Osteocyte (in vitro differentiated cells): ENCODE data around the gene SPATA2. TPM values are rescaled to one million over a fixed set of nuclear protein-coding genes. Genes with fewer than 3 reads are reported as not detected.
"Not testable (repeated sequence)": the region's sequence is repeated elsewhere in the genome, so short reads cannot be mapped to it uniquely, and the experiment has no call there.

ENCODE experiments used
- DNase-seq: peaks from one replicate; pipeline ENCODE4 v3.0.0; 2021; ENCODE audit warnings: mixed read lengths; ENCODE audit not compliant: unreplicated experiment; ENCODE audit errors: extremely low spot score
- H3K27ac Mint-ChIP-seq: one replicate; pipeline ENCODE4 v1.8.0; 2021; ENCODE audit warnings: mild to moderate bottlenecking, mixed read lengths; ENCODE audit not compliant: unreplicated experiment
- H3K27me3 Mint-ChIP-seq: one replicate; pipeline ENCODE4 v1.8.0; 2021; ENCODE audit warnings: mixed read lengths; ENCODE audit not compliant: unreplicated experiment
- H3K36me3 Mint-ChIP-seq: one replicate; pipeline ENCODE4 v1.8.0; 2021; ENCODE audit warnings: mixed read lengths; ENCODE audit not compliant: unreplicated experiment
- H3K4me1 Mint-ChIP-seq: one replicate; pipeline ENCODE4 v1.8.0; 2021; ENCODE audit warnings: mixed read lengths; ENCODE audit not compliant: unreplicated experiment
- H3K4me3 Mint-ChIP-seq: one replicate; pipeline ENCODE4 v1.8.0; 2021; ENCODE audit warnings: mild to moderate bottlenecking, moderate library complexity, mixed read lengths; ENCODE audit not compliant: unreplicated experiment
- H3K9me3 Mint-ChIP-seq: one replicate; pipeline ENCODE4 v1.8.0; 2021; ENCODE audit warnings: mixed read lengths; ENCODE audit not compliant: unreplicated experiment
- total RNA-seq: library from RNA; stranded (reverse); gene quantifications from 2 replicates; pipeline ENCODE4 v1.2.1, GENCODE V29; 2021
- TF ChIP-seq, protein P1 (sequence below): fragments of 200-600 bp; sonication (generic); IDR thresholded peaks from 2 replicates; pipeline ENCODE4 v1.5.0; 2021; ENCODE audit warnings: antibody characterized with exemption, mild to moderate bottlenecking, moderate library complexity

The SPATA2 gene
- total RNA-seq, 1 donor from 2014 or later = 6.6 TPM

DNA sequence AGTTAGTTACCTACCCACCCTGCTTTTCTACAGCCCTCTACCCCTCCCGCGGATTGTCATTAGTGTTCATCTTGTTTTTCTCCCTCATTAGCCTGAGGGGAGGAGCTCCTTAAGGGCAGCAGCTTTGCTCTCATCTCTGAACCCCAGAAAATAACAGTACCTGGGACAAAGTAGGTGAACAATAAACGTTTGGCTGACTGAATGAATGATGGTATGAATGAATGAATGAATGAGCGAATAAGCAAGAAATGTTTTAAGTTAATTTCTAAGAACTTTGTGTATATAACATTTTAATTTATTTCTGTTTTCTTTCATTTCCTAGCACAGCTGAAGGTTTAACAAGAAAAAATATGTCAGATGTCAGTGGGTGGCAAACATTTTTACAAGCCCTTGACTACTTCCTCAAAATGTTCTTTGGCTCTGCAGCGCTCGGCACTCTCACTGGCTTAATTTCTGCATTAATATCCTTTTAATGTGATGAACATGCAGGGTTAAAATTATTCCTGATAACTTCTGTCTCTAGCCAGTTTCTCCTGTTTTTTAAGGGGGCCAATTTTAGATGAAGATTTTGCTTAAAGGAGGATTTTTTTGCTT is 52.6 kb downstream of the SPATA2 start:
- H3K4me1 Mint-ChIP-seq = peaks cover 27% of the 10 kb centered on the region
- H3K27ac Mint-ChIP-seq = no peak overlapping the region
- TF ChIP-seq, protein P1, sequence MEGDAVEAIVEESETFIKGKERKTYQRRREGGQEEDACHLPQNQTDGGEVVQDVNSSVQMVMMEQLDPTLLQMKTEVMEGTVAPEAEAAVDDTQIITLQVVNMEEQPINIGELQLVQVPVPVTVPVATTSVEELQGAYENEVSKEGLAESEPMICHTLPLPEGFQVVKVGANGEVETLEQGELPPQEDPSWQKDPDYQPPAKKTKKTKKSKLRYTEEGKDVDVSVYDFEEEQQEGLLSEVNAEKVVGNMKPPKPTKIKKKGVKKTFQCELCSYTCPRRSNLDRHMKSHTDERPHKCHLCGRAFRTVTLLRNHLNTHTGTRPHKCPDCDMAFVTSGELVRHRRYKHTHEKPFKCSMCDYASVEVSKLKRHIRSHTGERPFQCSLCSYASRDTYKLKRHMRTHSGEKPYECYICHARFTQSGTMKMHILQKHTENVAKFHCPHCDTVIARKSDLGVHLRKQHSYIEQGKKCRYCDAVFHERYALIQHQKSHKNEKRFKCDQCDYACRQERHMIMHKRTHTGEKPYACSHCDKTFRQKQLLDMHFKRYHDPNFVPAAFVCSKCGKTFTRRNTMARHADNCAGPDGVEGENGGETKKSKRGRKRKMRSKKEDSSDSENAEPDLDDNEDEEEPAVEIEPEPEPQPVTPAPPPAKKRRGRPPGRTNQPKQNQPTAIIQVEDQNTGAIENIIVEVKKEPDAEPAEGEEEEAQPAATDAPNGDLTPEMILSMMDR = no peak
- H3K27me3 Mint-ChIP-seq = no peaks in the 10 kb centered on the region
- DNase-seq = no peak
- no peak overlapping the region for H3K4me3 Mint-ChIP-seq
- H3K36me3 Mint-ChIP-seq = peaks cover 17% of the 10 kb centered on the region
- no peaks in the 10 kb centered on the region for H3K9me3 Mint-ChIP-seq

DNA sequence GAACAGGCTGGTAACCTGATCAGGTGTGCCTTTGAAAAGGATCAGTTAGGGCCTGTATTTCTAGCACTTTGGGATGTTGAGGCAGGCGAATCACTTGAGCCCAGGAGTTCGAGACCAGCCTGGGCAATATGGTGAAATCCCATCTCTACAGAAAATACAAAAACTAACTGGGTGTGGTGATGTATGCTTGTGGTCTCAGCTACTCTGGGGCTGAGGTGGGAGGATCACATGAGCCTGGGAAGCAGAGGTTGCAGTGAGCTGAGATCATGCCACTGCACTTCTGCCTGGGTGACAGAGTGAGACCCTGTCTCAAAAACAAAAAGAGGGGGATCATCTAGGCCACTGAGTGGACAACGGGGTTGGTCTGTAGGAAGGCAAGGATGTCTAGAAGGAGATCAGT is 54.1 kb downstream of the SPATA2 start:
- H3K27ac Mint-ChIP-seq, H3K4me3 Mint-ChIP-seq: not testable (repeated sequence)

DNA sequence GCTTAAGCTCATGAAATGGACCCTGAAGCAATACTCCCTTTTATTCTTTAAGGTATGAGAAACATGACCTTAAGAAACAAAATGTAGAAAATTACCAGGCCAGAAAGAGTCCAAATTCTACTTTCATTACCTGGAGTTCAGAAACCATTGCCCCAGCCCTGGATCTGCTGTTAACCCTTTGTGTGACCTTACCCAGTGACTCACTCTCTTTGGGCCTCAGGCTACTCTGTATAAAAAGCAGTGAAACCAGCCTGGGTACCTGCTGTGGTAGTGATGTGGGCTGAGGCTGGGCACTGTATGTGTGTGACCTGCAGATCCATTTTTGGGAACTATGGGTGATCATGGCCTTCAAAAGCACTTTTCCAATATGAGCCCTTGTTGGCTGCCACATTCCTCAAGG is 55.5 kb downstream of the SPATA2 start:
- peaks cover 2% of the 10 kb centered on the region for H3K4me1 Mint-ChIP-seq
- no peaks in the 10 kb centered on the region for H3K27me3 Mint-ChIP-seq
- no peak overlapping the region for H3K27ac Mint-ChIP-seq
- H3K9me3 Mint-ChIP-seq = no peaks in the 10 kb centered on the region
- peaks cover 26% of the 10 kb centered on the region for H3K36me3 Mint-ChIP-seq
- TF ChIP-seq, protein P1 = no peak
- DNase-seq = no peak
- H3K4me3 Mint-ChIP-seq = no peak overlapping the region

More for the DNA sequence above, 54.1 kb downstream of the SPATA2 start:
- not testable (repeated sequence) for H3K27me3 Mint-ChIP-seq, H3K9me3 Mint-ChIP-seq, DNase-seq
- H3K4me1 Mint-ChIP-seq = peaks cover 12% of the 10 kb centered on the region
- H3K36me3 Mint-ChIP-seq = peaks cover 22% of the 10 kb centered on the region

DNA sequence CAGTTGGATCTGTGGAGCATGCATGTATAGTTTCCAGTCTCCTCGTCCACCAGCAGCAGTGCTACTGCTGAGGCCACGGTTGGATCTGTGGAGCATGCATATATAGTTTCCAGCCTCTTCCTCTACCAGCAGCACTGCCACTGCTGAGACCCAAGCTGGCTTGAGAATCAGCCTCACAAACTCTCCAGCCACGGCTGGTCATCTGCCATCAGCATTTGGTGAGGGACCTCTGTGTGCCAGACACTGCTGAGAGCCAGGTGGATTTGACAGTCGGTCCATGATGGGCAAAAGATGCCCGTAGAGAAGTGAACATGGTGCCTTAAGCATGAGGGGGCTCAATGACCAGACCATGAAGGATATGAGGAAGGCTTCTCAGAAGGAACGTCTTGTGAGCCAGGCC is 56.3 kb downstream of the SPATA2 start:
- H3K4me3 Mint-ChIP-seq = no peak overlapping the region
- TF ChIP-seq, protein P1 = no peak
- H3K9me3 Mint-ChIP-seq = no peaks in the 10 kb centered on the region
- no peaks in the 10 kb centered on the region for H3K27me3 Mint-ChIP-seq
- H3K4me1 Mint-ChIP-seq = peaks cover 2% of the 10 kb centered on the region
- peaks cover 24% of the 10 kb centered on the region for H3K36me3 Mint-ChIP-seq
- peak; percentile 56 for DNase-seq
- no peak overlapping the region for H3K27ac Mint-ChIP-seq

DNA sequence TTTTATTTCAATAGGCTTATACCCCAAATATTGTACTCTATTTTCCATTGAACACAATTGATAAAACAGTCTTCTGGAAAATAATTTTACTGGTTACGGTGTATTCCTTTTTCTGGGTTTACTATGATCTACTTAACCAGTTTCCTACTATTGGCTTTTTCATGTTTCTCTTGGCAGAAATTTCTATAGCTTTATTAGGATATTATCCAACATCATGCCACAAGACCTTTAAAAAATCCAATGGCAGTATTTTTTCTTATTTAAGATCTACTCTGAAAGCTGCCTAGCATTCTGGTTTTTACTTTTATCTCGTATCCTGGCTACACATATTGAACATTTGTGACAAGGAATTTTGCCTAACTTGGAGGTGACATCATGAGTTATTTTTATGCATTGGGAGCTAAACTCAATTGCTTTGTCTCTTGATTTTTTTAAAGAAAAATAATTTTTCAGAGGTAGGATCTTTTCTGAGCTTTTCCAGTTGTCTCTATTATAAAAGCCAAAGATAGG is 57.2 kb downstream of the SPATA2 start:
- no peak overlapping the region for H3K27ac Mint-ChIP-seq

More for the DNA sequence above, 57.2 kb downstream of the SPATA2 start:
- Mint-ChIP-seq H3K9me3 (no peaks in the 10 kb centered on the region), H3K4me1 (peaks cover 4% of the 10 kb centered on the region), H3K27me3 (no peaks in the 10 kb centered on the region), H3K36me3 (peaks cover 27% of the 10 kb centered on the region), H3K4me3 (no peak overlapping the region)
- DNase-seq = no peak
- TF ChIP-seq, protein P1 = no peak
